ENCODE measurements around the gene PXYLP1.

- TF ChIP-seq CTCF (IDR thresholded peaks at IDR 0.05) (no peak), POLR2AphosphoS5 (IDR thresholded peaks at IDR 0.05) (no peak)
These were observed 70.9 kb downstream of the PXYLP1 start for GRCh38 chr3:141302364-141303141.
